Measurements from ENCODE around the gene GRK1.
"Not testable (repeated sequence)": the region's sequence is repeated elsewhere in the genome, so short reads cannot be mapped to it uniquely, and the experiment has no call there.

Gene GRK1

GRCh38 chr13:113743366-113744195, 76.6 kb downstream of the GRK1 start:
- no peak for DNase-seq (ENCODE audit: low spot score)

GRCh38 chr13:113744197-113745000, 77.4 kb downstream of the GRK1 start:
- no peak for DNase-seq (ENCODE audit: low spot score)

- DNase-seq (ENCODE audit: low spot score) = no peak
Observed at GRCh38 chr13:113745059-113745458, 78.0 kb downstream of the GRK1 start.

GRCh38 chr13:113745500-113746142, 78.6 kb downstream of the GRK1 start:
- DNase-seq (ENCODE audit: low spot score) = not testable (repeated sequence)

GRCh38 chr13:113746143-113746525, 79.1 kb downstream of the GRK1 start:
- no peak for DNase-seq (ENCODE audit: low spot score)

- no peak for DNase-seq (ENCODE audit: low spot score)
Observed at GRCh38 chr13:113746671-113747070, 79.7 kb downstream of the GRK1 start.

GRCh38 chr13:113747291-113747833, 80.3 kb downstream of the GRK1 start:
- no peak for DNase-seq (ENCODE audit: low spot score)

GRCh38 chr13:113748101-113748861, 81.3 kb downstream of the GRK1 start:
- no peak for DNase-seq (ENCODE audit: low spot score)

- DNase-seq (ENCODE audit: low spot score) = no peak
Observed at GRCh38 chr13:113748862-113749451, 81.9 kb downstream of the GRK1 start.

GRCh38 chr13:113749507-113749906, 82.5 kb downstream of the GRK1 start:
- DNase-seq (ENCODE audit: low spot score) = no peak

GRCh38 chr13:113749967-113750366, 82.9 kb downstream of the GRK1 start:
- no peak for DNase-seq (ENCODE audit: low spot score)

- no peak for DNase-seq (ENCODE audit: low spot score)
Observed at GRCh38 chr13:113750554-113751399, 83.8 kb downstream of the GRK1 start.

- no peak for DNase-seq (ENCODE audit: low spot score)
Observed at GRCh38 chr13:113751491-113751890, 84.5 kb downstream of the GRK1 start.

GRCh38 chr13:113752211-113752986, 85.4 kb downstream of the GRK1 start:
- not testable (repeated sequence) for DNase-seq (ENCODE audit: low spot score)

- no peak for DNase-seq (ENCODE audit: low spot score)
Observed at GRCh38 chr13:113753171-113753570, 86.2 kb downstream of the GRK1 start.

- DNase-seq (ENCODE audit: low spot score) = no peak
Observed at GRCh38 chr13:113754242-113754641, 87.2 kb downstream of the GRK1 start.

GRCh38 chr13:113754691-113755090, 87.7 kb downstream of the GRK1 start:
- no peak for DNase-seq (ENCODE audit: low spot score)

- no peak for DNase-seq (ENCODE audit: low spot score)
Observed at GRCh38 chr13:113756441-113757097, 89.5 kb downstream of the GRK1 start.

All from globus pallidus (tissue), 1 donor.